Stimulated activated CD4-positive, alpha-beta T cell treated with anti-CD3 and anti-CD28 coated beads, Interleukin-2, amount 100 ng/mL, for 4 hours (primary cell): ENCODE data around the gene PLXNA4.

Source experiments
- DNase-seq: peaks from one replicate; pipeline ENCODE4 v3.0.0-alpha.2; 2020; ENCODE audit warnings: low read depth

PLXNA4 gene

GRCh38 chr7:132501956-132502355 lies 74.3 kb downstream of the PLXNA4 start:
- DNase-seq, result no peak

DNA sequence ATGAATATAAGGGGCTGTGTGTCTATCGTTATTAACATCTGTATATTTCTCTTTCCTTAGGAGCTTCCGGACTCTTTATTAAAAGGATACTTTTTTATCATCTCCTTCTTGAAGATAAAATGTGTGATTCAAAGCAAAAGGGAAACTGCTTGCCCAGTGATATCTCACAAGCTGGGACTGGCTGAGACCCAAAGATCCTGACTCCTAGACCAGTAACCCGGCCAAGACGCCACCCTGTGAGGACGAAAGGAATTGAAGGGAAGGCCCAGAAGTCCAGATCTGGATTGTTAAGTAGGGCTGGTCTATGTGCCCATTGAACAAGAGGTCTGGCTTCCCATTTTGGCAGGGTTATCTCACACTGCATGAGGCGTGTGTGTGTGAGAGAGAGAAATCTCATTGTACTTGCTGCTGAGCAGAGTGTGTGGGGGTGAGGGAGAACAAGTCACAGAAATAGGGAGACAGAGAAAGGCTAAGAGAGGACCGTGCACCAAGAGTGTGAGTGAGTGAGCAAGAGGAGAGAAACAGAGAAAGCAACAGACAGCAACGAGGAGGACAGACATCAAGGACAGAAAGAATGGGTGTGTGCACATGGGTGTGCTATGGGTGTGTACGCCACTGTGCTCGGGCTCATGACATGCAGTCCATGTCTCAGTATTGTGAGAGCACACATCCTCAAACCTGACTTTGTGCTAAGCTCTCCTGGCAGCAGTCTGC lies 75.4 kb downstream of the PLXNA4 start:
- DNase-seq, result no peak

- DNase-seq, result no peak
These were observed 76.8 kb downstream of the PLXNA4 start for GRCh38 chr7:132499487-132499886.

DNA sequence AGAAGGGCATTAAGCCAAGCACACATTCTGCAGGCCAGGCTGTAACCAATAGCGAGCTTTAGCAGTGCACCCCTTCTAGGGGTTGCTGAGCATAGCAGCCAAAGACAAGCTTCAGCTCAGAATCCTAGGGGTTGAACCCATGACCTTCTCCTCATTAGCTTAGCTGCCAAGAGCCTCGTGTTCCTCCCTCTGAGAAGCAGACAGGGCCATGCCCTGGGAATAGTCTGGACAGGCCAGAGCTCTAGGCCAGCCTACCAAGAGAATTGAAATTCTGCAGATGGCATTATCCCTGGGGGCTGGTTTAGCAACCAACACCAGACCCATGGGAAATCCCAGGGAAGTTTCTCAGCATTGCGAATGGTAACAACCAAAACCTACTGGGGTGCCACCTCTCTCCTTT lies 77.2 kb downstream of the PLXNA4 start:
- DNase-seq, result no peak

DNA sequence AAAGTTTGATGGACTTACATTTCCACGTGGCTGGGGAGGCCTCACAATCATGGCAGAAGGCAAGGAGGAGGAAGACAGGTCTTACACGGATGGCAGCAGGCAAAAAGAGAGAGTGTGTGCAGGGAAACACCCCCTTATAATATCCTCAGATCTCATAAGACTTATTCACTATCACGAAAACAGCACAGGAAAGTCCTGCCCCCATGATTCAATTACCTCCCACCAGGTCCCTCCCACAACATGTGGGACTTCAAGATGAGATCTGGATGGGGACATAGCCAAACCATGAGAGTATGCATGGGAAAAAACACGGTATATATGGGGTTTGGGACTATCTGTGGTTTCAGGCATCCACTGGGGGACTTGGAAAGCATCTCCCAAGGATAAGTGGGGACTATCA lies 78.0 kb downstream of the PLXNA4 start:
- DNase-seq, result no peak

DNA sequence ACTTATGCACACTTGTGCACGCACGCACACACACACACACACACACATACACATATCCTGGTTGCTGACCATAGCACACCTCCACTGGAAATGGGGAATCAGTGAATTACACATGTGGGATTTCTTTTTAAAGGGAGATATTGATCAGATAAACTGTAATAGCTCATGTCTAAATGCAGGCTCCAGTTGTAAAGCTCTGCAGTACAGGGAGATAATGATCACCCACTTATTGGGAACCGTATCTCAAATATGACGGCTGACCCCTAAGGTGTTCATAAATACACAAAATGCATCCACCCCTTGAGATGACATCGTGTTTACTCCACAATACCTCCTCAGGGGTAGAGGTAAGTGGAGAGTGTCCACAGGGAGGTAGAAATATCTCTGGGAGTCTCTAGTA lies 79.2 kb downstream of the PLXNA4 start:
- no peak for DNase-seq

DNA sequence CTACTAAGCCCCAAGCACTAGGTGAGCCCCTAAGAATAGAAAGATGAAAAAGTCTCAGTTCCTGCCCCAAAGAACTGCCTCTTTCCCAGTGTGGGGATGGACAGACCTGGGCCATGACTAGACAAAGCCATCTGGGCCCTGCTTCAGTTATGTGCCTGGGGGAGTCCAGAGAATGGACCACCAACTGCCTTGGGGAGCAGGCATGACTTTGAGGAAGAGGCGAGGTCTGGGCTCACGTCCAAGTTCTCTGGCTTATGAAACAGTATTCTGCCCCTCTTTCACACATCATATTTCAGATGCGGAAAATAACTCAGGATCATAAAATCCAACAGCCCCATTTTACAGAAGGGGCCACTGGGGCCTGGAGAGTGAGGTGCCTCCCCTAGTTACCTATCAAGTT lies 80.3 kb downstream of the PLXNA4 start:
- DNase-seq, result no peak

GRCh38 chr7:132494474-132494873 lies 81.8 kb downstream of the PLXNA4 start:
- DNase-seq, result no peak

- DNase-seq, result no peak
These were observed 83.3 kb downstream of the PLXNA4 start for GRCh38 chr7:132492823-132493445.

DNA sequence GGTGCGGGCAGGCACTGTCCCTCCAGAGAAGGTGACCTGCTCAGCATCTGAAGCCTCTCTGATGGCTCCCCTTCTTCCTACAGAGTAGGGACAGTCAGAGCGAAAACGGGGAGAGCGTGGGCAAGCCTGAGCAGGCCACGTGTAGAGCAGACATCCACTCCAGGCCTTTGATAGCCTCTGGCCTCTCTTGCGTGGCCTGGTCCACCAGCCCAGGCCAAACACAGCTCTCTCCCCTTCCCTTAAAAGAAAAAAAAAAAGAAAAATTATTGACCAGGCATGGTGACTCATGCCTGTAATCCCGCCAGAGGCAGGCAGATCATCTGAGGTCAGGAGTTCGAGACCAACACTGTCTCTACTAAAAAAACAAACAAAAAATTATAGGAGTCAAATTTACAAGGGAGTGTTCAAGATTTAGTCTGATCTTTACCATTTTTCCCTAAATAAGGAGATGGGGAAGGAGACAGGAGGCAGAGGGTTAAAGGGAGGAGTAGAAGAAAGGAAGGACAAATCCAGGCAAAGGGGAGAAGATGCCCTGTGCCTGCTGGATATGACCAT lies 84.8 kb downstream of the PLXNA4 start:
- DNase-seq, result no peak

DNA sequence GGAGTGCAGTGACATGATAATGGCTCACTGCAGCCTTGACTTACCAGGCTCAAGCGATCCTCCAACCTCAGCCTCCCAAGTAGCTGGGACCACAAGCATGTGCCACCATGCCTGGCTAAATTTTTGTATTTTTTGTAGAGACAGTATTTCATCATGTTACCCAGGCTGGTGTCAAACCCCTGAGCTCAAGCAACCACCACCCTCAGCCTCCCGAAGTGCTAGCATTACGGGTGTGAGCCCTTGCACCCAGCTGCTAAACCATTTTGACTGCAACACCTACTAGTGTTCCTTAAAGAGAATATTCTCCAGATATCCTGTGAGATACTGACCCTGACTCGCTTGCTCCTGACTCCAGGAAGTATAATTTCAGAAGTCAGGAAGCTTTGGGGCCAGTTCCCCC lies 85.8 kb downstream of the PLXNA4 start:
- DNase-seq, result no peak

DNA sequence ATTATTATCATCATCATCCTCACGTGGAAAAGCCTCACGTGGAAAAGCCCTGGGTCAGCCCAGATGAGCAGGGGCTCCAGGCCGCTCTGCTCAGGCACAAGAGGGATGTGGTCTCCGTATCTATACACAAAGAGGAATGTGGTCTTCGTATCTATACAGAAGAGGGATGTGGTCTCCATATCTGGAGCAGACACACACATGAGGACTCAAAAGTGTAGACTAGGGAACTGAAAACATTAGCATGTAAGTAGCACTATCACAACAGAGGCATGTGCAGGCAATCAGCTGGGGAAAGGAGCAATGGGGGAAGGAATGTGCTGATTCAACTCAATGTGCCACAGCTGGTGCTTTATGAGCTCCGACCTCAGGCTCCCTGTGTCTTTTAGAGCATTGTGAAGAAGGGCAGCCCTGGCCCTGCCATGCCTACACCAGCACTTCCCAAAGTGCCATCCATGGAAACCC lies 86.5 kb downstream of the PLXNA4 start:
- no peak for DNase-seq

GRCh38 chr7:132488634-132489302 lies 87.5 kb downstream of the PLXNA4 start:
- DNase-seq, result no peak

GRCh38 chr7:132486274-132486610 lies 90.0 kb downstream of the PLXNA4 start:
- DNase-seq, result no peak

GRCh38 chr7:132485600-132486273 lies 90.5 kb downstream of the PLXNA4 start:
- no peak for DNase-seq

GRCh38 chr7:132485136-132485535 lies 91.1 kb downstream of the PLXNA4 start:
- DNase-seq, result no peak

DNA sequence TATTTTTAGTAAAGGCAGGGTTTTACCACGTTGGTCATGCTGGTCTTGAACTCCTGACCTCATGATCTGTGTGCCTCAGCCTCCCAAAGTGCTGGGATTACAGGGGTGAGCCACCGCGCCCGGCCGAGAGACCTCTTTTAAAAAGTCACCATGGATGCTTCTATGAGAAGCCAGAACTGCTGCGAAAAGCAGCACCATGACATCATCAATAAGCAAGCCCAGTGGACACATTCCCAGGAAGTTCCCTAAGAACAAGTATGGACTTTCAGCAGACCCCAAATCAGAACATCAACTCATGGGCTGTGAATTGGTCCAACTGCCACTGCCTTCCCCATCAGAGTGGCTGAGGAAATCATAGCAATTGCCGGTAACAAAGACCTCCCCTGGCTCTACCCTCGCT lies 93.4 kb downstream of the PLXNA4 start:
- no peak for DNase-seq

- no peak for DNase-seq
These were observed 95.7 kb downstream of the PLXNA4 start for GRCh38 chr7:132480534-132480933.

- DNase-seq, result no peak
These were observed 99.7 kb downstream of the PLXNA4 start for GRCh38 chr7:132476541-132476940.

DNA sequence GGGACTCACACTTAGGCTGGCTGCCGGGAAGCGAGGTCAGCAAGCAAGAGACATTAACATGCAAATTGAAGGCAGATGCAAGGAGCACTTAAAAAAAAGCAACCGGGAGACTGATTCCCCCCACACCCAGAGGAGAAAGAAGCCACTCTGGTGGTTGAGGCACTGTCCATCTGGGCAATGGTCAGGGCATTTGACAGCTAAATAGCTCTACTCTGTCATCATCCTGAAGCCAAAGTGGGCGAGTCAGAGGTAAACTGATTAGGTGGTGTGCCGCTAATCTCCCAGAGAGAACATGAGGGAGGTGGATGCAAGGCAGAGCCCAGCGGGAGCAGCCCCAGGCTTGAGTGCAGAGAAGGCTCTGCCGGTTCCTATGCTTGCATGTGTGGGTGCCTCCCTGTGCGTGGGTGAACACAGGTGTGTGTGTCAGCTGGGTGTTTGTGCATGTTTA lies 100.6 kb downstream of the PLXNA4 start:
- DNase-seq, result no peak

DNA sequence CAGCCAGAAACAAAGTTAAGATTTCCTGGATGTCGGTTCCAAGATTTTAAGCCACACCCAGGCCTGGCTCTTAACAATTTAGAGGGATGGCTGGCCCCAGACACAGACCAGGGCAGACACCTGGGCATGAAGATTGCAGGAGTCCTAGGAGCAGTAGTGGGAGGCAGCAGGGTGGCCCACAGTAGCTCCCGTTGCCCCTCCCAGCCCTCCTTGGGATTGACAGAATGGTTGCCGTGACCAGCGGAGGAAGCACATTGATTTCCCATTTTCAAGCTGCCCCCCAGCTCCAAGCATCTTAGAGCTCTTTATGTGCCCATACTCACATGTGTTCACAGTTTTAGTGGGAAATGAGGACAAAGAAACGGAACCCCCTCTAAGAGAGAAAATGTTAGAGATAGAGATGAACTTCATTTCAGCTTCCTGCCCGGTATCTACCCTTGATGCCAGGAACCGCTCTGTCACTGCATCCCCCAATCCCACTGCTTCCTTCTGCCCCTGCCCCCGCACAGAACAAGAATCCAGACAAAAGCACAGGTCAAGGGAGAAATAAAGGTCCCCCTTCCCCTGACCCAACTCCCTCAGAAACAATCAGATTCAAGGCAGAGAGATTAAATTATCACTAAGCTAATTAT lies 101.1 kb downstream of the PLXNA4 start:
- no peak for DNase-seq
